ENCODE data around the gene PFAS.
"Not testable (repeated sequence)": the region's sequence is repeated elsewhere in the genome, so short reads cannot be mapped to it uniquely, and the experiment has no call there.

Gene PFAS

GRCh38 chr17:8225813-8226535 is 23.1 kb upstream of the PFAS start:
- peak; percentile 79 for DNase-seq (ENCODE audit: low spot score)

DNA sequence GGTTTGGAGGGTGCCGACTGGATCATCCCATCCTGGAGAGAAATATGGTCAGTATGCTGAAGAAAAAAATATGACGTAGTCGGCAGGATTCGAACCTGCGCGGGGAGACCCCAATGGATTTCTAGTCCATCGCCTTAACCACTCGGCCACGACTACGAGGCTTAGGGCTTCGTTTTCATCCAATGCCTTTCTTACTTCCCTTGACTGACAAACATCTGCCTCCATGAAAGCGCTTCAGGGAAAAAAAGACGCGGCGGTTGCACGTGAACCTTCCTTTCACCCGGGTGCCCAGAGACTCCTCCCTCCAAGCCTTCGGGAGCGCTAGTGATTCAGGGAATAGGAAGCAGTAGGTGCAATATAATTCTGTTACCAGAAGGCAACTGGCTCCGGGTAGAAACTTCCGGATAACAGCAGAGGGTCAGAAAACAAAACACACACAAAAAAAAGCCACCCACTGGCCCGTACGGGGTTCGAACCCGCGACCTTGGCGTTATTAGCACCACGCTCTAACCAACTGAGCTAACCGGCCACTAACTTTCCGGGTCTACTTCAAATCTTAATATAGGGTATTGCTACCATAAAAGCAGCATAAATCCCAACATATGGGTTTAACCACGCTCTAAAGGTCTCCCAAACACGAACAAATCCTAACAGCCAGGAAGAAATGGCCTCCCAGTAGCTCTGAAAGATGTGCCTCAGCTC is 22.4 kb upstream of the PFAS start:
- peak; percentile 91 for DNase-seq (ENCODE audit: low spot score)

DNA sequence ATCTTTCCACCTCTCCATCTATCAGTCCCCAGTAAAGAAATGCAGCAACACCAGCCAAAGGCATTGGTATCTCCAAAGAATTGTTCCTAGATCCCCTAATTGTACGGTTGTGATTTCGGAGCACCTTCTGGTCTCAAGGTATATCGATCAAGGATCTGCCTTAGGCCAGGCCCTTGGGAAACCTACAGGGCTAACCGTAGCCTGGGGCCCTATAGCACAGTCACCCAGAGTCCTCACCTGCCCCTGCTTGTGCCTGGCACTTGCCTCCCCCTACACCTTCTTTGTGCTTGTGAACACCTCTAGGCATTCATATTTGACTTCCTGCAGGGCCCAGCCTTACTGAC is 21.9 kb upstream of the PFAS start:
- no peak for DNase-seq (ENCODE audit: low spot score)

DNA sequence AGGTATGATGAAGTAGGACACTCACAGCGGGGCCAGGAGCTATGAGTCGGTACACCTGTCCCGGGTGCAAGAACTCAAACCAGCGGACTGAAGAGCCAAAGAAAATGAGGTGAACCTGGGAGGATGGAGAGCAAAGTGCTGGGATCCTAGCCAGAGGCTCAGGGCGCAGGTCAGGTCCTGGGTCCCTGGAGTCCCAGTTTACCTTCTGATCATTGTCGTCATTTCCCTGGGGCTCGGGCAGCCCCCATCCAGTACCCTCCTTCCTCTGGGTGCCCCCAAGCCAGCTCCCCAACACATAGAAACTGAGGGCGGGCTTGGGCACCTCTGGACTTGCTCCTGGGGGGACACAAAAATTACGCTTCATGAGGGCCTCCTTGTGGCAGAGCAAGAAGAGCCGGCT is 17.4 kb upstream of the PFAS start:
- no peak for DNase-seq (ENCODE audit: low spot score)

GRCh38 chr17:8234361-8235270 is 14.5 kb upstream of the PFAS start:
- no peak for DNase-seq (ENCODE audit: low spot score)

GRCh38 chr17:8235676-8236075 is 13.4 kb upstream of the PFAS start:
- DNase-seq (ENCODE audit: low spot score) = no peak

GRCh38 chr17:8237175-8237574 is 11.9 kb upstream of the PFAS start:
- no peak for DNase-seq (ENCODE audit: low spot score)

GRCh38 chr17:8237886-8238285 is 11.2 kb upstream of the PFAS start:
- DNase-seq (ENCODE audit: low spot score) = no peak

DNA sequence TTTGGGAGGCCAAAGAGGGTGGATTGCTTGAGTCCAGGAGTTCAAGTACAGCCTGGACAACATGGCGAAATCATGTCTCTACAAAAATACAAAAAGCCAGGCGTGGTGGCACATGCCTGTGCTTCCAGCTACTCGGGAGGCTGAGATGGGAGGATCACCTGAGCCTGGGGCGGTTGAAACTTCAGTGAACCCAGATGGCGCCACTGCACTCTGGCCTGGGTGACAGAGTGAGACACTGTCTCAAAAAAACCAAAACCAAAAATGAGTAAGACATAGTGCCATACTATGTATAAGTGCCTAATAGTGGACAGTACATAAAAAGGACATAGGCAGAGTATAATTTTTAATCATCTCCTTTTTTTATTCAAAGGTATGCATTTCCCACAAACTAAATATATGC is 5.3 kb upstream of the PFAS start:
- DNase-seq (ENCODE audit: low spot score) = no peak

DNA sequence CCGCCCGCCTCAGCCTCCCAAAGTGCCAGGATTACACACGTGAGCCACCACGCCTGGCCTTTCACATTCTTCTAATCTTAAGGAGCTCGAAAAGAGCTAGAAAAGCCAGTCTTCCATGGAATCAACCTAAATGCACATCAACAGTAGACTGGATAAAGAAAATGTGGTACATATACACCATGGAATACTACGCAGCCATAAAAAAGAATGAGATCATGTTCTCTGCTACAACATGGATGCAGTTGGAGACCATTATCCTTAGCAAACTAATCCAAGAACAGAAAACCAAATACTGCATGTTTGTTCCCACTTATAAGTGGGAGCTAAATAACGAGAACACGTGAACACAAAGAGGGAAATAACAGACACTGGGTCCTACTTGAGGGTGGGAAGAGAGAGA is 4.3 kb upstream of the PFAS start:
- no peak for DNase-seq (ENCODE audit: low spot score)

GRCh38 chr17:8249621-8250500 is 772 bp downstream of the PFAS start:
- no peak for DNase-seq (ENCODE audit: low spot score)

- not testable (repeated sequence) for DNase-seq (ENCODE audit: low spot score)
These were observed 2.3 kb downstream of the PFAS start for GRCh38 chr17:8251411-8251810.

DNA sequence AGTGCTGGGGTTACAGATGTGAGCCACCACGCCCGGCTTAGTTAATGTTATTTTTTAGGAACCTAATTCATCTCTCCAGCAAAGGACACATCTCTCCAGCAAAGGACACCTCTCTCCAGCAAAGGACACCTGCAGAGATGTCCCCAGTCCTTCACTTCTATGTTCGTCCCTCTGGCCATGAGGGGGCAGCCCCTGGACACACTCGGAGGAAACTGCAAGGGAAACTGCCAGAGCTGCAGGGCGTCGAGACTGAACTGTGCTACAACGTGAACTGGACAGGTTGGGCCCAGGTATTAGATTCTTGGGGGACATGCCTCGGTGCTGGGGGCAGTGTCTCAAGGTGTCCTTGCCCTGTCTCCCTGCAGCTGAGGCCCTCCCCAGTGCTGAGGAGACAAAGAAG is 4.7 kb downstream of the PFAS start:
- peak; percentile 50 for DNase-seq (ENCODE audit: low spot score)

DNA sequence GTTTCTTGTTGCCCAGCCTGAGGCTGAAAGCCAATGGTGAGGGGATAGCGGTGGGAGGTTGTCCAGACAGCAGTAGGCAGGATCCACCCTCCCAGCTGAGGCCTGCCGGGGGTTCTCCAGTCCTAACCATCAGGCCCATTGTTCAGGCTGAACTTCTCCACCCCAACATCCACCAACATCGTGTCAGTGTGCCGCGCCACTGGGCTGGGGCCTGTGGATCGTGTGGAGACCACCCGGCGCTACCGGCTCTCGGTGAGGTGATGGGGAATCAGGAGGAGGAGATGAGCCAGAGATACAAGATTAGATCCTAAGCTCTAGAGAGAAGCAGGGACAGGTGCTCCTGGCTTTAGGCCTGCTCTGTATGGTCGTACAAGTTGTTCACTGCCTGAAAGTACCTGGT is 5.8 kb downstream of the PFAS start:
- DNase-seq (ENCODE audit: low spot score) = no peak

GRCh38 chr17:8255499-8255898 is 6.4 kb downstream of the PFAS start:
- no peak for DNase-seq (ENCODE audit: low spot score)

DNA sequence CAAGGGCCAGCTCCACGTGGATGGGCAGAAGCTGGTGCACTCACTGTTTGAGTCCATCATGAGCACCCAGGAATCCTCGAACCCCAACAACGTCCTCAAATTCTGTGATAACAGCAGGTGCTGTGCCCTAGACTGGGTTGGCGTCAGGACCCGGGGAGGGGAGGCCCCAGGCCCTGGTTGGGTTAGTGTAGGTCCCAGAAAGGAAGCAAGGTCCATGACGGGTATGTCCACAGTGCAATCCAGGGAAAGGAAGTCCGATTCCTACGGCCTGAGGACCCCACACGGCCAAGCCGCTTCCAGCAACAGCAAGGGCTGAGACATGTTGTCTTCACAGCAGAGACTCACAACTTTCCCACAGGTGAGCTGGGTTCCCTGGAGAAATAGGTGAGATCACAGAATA is 7.2 kb downstream of the PFAS start:
- DNase-seq (ENCODE audit: low spot score) = no peak

- DNase-seq (ENCODE audit: low spot score) = no peak
These were observed 7.6 kb downstream of the PFAS start for GRCh38 chr17:8256691-8257090.

GRCh38 chr17:8257801-8258200 is 8.7 kb downstream of the PFAS start:
- no peak for DNase-seq (ENCODE audit: low spot score)

DNA sequence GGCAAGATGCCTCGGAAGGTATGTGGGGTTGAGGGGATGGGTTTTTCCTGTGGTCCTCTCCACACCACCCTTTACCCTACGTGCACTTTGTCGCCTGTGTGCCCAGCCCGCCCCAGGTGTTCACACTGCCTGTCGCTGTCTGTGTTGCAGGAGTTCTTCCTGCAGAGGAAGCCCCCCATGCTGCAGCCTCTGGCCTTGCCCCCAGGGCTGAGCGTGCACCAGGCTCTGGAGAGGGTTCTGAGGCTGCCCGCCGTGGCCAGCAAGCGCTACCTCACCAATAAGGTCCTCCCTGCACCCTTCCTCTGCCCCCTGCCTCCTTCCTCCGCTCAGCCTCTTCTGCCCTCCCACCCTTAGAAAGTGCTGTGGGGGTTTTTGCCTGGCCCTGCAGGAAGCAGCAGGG is 15.2 kb downstream of the PFAS start:
- no peak for DNase-seq (ENCODE audit: low spot score)

GRCh38 chr17:8264836-8265542 is 15.9 kb downstream of the PFAS start:
- DNase-seq (ENCODE audit: low spot score) = no peak
